GM10847 (cell line): ENCODE measurements around the gene RNASE11.

Experiments
- POLR2A ChIP-seq: IDR thresholded peaks from 2 replicates; pipeline ENCODE4 v1.6.1; 2011; ENCODE audit not compliant: insufficient read length; ENCODE audit errors: extremely low read depth

RNASE11 gene

DNA sequence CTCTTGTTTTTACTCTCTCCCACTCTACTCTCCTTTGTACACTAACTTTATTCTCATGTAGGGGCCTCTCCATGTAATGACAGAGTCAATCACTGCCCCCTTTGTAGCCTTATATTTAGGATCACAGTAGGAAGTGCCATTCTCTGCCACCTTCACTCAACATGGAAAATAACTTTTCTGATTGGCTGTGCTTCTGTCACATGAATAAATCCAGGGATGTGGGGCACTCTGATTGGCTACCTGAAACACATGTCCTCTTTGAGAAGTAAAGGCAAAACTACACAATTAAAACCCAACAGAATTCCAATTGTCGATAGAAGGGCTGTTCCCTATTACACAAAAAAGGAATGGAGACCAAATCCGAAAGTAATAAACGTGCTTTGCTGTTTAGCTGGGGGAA lies 26.8 kb downstream of the RNASE11 start, which contains the start of gene RNASE9:
RNASE9 (minus strand) TSS at position 87 of the 400 bp plus-strand sequence.
- TF ChIP-seq POLR2A: no peak

DNA sequence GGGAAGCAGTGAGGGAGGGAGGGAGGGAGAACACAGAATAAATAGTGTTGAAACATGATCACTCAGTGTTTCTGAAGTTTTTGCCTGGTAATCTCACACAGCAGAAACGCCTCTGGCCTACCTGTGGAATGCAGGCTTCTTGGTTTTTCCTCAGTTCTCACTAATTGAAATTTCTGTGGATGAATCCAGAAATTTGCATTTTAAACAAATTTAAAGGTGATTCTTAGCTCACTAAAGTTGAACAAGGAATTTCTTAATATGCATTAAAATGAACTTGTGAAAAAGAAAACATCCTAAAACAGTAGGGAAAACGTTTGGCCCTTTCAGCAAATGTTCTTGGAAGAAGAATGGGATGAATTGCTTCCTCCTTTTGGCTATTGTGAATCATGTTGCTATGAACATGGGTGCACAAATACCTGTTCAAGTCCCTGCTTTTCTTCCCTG lies 28.3 kb downstream of the RNASE11 start:
- TF ChIP-seq POLR2A: no peak

DNA sequence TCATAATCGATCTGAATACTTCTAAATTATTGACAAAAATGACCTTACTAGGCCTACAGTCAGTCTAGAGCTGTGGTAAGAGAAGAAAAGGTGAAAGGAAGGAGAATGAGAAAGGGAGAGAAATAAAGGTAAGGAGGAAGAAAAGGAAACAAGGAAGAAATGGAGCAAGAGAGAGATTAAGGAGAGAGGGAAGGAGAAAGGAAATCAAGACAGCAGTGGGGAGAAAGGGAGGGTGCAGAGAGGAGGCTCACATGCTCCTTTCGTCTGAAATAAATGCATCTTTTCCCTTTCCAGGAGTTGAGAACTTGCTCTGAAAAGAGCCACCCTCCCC lies 30.6 kb downstream of the RNASE11 start:
- no peak for TF ChIP-seq POLR2A

DNA sequence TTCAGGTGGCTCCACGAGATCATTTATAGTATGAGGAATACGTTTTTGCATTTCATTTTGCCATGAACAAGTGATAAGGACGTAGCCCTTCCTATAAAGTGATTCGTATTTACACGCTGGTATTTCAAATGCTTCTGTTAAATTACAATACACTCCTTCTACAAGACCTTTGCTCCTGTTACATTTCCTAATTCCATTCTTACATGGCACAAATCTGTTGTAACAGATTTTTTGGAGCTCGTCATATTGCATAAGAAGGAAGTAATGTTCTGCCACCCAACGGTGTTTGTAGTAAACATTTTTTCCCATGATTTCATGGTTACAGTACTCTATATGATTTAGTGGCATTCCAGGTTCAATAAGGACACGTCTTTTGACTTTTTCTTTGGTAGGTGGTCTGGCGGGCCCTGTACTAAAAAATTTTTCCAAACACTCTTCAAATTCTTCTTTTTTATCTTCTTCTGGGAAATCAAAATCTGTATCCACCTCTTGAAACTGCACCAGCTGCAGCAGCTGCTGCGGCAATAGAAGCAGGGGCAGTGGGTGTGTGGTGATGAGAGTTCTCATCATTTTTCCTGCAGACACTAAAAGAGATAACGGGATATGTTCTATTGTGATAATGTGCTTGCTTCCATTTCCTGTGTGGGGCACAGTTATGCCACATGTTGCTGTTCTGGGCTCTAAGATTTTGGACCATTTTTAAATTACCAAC lies 31.1 kb downstream of the RNASE11 start:
- no peak for TF ChIP-seq POLR2A

DNA sequence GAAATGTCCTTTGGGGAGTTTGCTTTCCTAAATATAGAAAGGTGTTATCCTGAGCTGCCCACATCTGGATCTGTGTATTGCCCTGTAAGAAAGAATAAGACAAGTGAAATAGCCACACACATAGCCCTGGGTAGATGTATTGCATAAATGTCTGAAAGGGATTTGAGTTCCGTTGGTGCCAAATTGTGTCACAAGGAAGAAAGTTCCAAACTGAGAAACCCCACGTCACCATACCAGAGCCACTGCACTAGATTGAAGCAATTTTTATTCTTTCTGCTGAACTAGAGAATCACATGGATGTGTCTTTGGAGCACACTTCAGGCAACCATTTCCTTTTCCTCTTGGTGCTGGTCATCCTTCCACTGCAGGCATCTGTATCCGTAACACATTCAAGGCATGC lies 32.0 kb downstream of the RNASE11 start:
- TF ChIP-seq POLR2A: no peak

DNA sequence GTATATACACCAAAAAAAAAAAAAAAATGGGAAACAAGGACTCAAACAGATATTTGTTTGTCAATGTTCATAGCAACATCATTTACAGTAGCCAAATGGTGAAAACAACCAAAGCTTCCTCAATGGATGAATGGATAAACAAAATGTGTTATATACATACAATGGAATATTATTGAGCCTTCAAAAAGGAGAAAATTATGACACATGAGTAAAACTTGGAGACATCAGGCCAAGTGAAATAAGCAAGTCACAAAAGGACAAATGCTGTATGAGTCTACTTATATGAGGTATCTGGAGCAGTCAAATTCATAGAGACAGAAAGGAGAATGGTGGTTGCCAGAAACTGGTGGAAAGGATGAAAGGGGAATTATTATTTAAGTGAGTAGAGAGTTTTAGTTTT lies 34.8 kb downstream of the RNASE11 start:
- TF ChIP-seq POLR2A: no peak

DNA sequence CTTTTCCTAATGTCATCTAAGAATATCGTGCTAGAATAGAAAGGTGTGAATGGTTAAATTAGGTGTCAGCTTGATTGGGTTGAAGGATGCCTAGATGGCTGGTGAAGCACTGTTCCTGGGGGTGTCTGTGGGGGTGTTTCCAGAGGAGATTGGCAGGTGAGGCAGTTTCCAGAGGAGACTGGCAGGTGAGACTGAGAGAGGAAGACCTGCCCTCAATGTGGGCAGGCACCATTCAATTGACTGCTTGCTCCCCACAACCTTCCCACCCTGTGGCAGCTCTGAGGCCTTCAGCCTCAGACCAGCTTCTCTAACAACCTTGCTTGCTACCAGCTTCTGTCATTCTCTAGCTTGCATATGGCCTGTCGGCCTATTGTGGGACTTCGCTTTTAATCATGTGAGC lies 36.2 kb downstream of the RNASE11 start:
- TF ChIP-seq POLR2A: no peak

DNA sequence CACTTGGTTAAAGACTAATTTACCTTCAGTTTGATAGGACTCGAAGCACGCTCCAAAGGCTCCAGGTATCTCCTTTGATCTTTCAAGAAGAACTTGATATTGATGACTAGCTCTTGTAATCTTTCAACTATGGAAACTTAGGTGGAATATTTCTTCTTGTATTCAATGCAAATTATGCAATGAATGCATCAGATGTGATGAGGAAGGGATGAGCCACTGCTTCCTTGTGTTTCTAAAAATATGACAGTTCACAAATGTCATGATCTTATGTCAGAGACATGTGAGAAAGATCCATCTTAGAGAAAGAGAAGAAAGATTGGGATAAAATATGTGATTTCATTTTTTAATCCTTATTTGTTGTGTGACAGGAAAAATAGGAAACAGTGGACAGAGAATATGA lies 36.9 kb downstream of the RNASE11 start:
- TF ChIP-seq POLR2A: no peak

DNA sequence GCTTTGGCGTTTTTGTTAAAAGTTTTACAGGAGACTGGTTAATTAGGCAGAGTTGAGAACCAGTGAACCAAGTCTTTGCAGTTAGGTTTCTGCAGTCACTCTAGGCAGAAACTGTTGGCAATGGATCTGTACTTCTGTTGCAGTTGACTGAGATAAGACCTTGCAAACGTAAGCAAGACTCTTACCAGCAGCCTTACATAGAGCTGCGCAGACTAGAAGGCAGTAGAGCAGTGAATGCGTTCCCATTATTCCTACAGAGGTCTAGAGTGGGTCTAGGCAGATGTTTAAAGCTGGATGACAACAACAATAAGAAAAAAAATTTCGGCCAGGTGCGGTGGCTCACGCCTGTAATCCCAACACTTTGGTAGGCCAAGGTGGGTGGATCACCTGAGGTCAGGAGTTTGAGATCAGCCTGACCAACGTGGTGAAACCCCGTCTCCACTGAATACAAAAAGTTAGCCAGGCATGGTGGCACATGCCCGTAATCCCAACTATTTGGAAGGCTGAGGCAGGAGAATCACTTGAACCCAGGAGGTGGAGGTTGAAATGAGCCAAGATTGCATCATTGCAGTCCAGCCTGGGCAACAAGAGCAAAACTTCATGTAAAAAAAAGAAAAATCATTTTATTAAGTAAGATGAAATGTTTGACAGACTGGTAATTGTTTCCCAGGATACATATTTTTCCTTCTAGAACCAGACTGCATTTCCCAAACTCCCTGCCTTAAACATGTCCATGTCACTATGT lies 39.2 kb downstream of the RNASE11 start:
- TF ChIP-seq POLR2A: no peak

DNA sequence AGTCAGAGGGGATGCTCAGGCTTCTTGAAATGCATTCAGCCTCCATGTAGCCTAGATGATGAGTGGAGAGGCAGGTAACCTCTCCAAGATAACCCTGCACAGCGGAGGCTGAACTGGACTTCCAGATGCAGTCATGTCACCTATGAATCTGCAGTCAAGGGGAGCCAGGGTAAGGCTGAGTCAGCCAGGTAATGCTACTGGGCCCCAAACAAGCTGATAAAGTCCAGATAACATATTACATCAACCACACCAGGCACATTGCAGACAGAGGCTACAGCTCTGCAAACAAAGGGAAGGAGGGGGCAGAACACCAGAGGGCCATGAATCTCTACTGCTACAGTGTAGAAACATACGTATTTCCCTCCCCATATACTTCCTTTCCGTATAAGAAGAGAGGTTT lies 40.9 kb downstream of the RNASE11 start:
- TF ChIP-seq POLR2A: no peak

DNA sequence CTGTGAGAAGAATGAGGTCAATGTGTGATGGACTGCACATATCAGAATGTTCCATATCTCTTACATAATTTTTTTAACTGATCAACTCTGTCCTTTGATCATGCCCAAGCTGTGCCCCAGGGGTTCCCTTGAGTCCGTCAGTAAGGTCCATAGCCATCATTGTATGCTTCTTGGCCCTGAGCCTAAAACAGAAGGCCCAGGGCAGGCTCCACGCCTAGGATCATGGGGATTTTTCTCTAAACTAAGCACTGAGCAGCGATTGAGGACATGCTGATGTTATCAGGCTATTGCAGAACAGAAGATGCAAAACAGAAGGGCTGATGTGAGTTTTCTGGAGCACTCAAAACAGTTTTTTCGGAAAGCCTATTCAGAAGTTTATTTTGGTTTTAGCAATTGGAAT lies 47.9 kb downstream of the RNASE11 start:
- TF ChIP-seq POLR2A: no peak
